Stimulated activated CD8-positive, alpha-beta memory T cell treated with anti-CD3 and anti-CD28 coated beads, Interleukin-4, amount 100 ng/mL, for 24 hours (primary cell): Measurements from ENCODE around the gene NHLRC4.

Experiments
- DNase-seq: peaks from one replicate; pipeline ENCODE4 v3.0.0-alpha.2; 2020; ENCODE audit warnings: low read depth

Gene NHLRC4

GRCh38 chr16:553601-554296 lies 13.1 kb upstream of the NHLRC4 start:
- DNase-seq = no peak

DNA sequence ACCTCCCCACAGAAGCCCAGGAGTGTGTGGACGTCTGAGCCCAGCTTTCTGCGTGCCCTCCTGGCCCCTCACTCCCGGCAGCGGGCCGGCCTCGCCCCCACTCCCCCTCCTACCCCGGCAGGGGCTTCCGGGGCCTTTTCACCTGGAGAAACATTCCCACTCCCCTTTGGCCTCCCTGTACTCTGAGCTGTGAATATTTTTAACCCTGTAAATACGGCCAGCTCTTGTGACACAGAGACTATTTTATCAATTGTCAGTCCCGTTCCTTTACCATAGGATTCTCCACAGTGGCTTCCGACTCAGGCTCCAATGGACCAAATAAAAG lies 12.5 kb upstream of the NHLRC4 start:
- DNase-seq = no peak

DNA sequence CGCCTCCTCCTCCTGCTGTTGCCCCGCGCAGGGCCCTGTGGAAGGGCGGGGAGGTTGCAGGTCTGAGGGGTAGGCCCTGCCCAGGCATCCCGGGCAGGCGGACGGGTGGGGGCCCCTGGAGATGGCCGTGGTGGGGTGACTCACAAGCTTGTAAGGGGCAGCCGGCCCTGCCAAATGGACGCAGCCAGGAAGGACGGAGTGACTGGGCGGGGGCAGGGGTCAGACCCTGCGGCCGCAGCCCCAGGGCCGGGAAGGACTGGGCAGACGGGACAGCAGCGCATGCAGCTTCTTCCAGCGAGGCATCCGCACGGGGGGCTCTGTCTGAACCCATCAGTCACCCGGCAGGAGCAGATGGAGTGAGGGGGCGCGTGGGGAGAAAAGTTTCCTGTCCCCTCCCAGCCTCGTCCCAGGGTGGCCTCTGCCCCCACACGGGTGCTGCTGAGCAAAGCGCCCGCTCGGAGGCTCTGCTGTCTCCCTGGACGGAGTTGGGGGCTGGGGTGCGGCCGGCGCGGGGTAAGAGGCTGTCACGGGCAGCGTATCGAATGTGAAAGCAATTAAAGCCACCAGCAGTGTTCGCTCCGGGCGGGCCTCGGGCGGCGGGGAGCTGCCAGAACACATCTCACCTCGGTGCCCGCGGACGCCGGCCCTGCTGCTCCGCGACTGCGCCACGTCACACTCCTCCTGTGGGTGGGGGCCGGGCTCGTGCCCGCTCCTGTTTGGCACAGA lies 12.0 kb upstream of the NHLRC4 start:
- DNase-seq = no peak

- no peak for DNase-seq
Observed at GRCh38 chr16:555528-556473, 11.0 kb upstream of the NHLRC4 start.

DNA sequence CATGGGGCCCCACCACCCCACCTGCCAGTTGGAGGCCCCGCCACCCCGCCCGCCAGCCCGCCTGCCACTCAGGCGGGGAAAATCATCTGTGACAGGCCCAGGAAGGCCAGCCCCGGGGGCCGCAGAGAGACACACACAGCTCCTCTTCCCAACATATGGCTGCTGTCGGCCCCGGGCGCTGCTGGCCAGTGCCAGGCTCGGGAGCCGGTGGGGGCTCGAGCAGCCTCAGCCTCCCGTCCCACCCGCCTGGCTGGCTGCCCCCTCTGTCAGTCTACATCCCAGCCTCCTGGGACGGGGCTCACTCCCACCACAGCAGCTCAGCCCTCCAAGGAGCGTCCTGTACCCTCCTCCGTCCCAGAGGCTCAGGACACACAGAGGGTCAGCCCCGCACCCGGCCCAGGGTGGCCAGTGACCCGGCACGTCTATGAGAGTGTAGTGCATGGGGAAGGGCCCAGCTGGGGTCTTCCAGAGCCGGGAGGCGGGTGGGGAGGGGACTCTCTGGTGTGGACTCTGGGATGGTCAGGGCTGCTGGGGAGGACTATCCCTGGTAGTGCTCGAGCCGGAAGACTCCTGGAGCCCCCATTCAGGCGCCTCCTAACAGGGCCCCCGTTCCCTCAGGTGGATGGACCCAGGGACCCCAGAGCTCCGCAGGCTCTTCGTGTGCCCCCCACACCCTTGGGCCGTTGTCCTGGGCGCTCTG lies 10.2 kb upstream of the NHLRC4 start:
- no peak for DNase-seq

DNA sequence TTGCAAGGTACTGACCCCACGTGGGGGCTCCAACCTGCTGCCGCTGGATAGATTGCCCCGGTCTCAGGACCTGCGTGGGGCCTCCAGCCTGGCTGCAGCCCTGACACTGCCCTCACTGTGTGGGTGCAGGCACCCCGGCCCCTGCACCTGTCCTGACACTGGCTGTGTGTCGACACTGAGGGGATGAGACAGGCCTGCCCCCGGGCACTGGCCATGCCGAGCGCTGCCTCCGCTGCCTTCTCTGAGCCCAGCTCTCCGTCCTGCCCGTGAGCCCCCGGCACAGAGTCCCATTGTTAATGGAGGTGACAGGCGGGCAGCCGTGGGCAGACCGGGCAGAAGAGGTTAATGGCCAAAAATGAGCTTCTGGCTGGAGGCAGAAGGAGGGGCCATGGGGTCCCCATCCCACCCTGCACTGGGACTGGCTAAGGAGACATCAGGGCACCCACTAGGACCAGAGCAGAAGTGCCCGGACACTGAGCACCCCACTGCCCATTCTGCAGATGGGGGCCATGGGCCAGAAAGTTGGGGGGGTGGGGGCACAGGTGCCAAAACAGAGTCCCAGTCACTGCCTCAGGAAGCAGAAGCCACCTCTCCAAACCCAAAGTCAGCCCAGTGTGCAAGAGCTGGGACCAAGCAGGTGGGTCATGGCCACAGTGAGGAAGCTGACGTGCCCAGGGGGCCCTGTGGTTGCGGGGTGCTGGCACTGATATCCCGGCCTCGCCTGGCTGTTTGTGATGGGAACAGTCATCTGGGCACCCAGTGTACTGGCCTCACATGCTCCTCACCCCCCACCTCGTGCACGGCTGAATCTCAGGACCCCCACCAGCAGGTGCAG lies 9.1 kb upstream of the NHLRC4 start:
- DNase-seq = no peak

- DNase-seq = no peak
Observed at GRCh38 chr16:558298-559020, 8.3 kb upstream of the NHLRC4 start.

DNA sequence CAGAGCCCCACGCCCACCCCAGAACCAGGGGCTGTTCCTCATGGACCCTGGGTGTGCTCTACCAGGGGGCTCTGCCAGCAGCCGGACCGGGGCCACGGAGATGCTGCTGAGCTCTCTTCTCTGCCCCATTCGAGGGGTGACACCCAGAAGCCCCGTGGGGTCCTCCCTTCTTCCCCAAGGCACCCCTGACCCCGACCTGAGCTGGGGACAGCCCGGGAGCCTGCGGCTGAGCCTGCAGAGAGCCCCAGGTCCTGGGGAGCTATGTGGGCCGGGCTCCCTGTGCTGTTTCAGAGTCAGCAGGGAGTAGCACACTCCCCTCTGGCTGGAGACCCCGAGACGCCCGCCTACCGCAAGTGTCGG lies 7.8 kb upstream of the NHLRC4 start:
- no peak for DNase-seq

GRCh38 chr16:559411-560203 lies 7.2 kb upstream of the NHLRC4 start:
- no peak for DNase-seq

GRCh38 chr16:560204-560700 lies 6.6 kb upstream of the NHLRC4 start, which contains the start of gene PRR35:
Gene PRR35 (plus strand): TSS chr16:560394. CDS start chr16:563295, 2,901 bp downstream.
- no peak for DNase-seq

DNA sequence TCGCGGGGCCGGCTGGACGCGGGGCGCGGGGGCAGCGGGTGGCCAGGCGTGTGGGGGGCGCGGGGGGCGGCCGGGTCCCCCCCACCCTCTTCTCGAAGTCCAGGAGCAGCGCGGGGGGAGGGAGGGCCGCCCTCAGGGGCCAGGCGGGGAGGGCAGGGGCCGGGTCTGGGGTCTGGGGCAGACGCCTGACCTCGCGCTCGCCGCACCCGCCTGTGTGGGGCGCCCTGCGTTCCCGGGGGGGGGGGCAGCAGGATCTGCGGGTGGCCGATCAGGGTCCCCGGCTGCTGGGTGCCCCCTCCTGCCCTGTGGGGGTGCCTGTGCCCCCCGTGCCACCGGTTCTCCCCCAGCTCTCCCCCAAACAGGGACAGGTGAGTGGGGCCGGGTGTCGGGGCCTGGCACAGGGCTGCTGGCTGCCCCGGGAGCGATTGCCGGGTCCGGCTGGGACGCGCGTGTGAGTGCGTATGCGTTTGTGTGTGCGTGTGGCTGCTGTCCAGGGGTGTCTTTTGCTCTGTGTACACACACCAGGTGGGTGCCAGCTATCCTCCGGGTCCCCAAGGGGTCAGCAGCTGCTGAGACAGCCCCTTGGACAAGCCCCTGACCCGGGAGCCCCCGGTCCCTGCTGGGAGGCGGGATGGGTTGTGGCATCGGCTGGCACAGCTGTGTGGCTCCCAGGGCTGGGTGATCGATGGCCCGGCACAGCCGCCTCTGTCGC lies 5.9 kb upstream of the NHLRC4 start:
- no peak for DNase-seq

- DNase-seq = no peak
Observed at GRCh38 chr16:561413-561794, 5.4 kb upstream of the NHLRC4 start.

DNA sequence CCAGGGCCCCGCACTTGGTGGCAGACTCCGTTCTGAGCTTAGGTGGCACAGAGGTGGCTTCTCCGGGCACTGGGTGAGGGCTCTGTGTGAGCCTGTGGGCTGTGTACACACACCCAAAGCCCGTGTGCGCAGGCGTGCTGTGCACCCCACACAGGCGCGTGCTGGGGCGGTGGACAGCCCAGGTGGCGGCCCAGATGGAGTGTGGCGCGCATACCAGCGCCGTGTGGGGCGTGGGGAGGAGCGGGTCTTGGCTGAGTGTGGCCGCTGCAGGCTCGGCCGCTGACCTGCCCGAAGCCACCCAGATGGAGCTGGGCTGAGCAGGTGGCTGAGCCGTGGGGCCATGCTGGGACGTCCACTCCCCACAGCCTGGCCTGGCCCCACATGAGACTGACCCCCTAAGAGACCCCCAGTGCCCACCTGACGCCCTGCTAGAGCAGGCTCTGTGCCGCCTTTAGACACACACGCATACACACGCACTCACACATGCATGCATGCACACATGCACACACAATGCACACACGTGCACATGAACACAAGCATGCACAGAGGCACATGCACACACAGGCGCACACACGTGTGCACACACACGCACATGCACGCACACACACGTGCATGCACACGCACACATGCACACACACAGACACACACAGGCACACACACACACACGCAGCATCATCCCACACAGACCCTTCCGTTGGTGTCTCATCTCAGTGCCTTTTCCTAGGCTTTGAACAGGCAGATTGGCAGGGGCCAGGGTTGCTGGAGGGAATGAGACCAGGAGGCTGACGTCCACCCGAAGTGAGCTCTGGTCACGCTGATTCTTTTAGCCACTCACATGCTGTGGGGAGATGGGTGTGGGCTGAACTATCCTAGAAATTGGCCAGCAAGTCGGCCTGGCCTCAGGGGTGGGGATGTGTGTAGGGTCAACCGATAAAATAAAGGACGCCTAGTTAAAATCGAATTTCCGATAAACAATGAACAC lies 4.6 kb upstream of the NHLRC4 start:
- no peak for DNase-seq

DNA sequence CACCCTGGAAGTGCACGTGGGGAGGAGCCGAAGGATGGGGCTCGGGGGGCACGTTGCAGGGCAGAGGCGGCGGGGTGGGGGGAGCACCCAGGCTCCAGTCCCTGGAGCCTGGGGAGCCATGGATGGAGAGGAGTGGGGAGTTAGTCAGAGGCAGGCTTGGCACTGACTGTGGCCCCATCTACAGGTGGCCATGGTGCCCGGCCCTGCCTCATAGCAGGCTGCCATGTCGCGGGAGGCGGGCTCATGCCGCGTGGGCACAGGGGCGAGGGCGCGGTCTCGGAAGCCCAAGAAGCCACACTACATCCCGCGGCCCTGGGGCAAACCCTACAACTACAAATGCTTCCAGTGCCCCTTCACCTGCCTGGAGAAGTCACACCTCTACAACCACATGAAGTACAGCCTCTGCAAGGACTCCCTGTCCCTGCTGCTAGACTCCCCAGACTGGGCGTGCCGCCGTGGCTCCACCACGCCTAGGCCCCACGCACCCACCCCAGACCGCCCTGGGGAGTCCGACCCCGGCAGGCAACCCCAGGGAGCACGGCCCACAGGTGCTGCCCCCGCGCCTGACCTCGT lies 3.6 kb upstream of the NHLRC4 start:
- DNase-seq = no peak

DNA sequence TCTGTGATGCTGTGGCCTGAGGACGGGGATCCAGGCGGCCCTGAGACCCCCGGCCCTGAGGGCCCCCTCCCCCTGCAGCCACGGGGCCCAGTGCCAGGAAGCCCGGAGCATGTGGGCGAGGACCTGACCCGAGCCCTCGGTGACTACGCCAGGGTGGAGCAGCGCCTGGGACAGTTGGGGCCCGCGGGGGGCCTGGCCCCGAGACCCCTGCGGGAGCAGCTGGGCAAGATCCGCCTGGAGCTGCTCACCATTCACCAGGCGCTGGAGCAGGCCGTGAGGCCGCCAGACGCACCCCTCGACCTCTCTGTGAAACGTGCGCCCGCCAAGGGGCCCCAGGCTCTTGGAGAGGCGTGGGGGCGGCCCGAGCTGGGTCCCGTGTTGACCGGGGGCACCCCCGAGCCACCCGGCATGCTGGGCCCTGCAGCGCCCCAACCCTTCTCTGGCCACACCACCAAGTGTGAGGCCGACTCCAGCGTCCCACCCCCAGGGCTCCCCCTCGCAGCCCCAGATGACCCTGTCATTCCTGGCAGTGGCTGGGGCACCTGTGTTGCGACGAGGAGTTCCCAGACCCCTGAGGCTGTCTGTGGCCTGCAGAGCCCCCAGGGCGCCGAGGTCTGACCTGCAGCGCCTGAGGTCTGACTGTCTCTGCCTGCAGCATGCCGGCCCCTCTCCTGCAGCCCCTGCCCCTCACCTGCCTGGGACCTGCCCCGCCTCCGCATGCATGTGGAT lies 2.0 kb upstream of the NHLRC4 start:
- no peak for DNase-seq
